Fibroblast of lung (primary cell): ENCODE results near the gene FMR1NB. TPM values are rescaled to one million over a fixed set of nuclear protein-coding genes. Genes with fewer than 3 reads are reported as not detected.

Experiments used
- DNase-seq, 2 donors: peaks; one replicate each; pipeline versions ENCODE4 v3.0.0 to v3.0.0-alpha.2; 2010; ENCODE audit warnings: low read depth in 2 of 2
- H2AFZ ChIP-seq: 2 replicates; pipeline ENCODE4 v1.5.1; 2012; ENCODE audit warnings: low read length, control low read depth, inconsistent platforms
- H3K27ac ChIP-seq: 2 replicates; pipeline ENCODE4 v1.5.1; 2011; ENCODE audit warnings: low read length, control low read depth; ENCODE audit not compliant: insufficient read depth
- H3K27me3 ChIP-seq: 2 replicates; pipeline ENCODE4 v1.5.1; 2011; ENCODE audit warnings: mild to moderate bottlenecking, low read length; ENCODE audit not compliant: control insufficient read depth, insufficient read depth
- H3K36me3 ChIP-seq: 2 replicates; pipeline ENCODE4 v1.5.1; 2011; ENCODE audit warnings: low read length; ENCODE audit not compliant: control insufficient read depth, insufficient read depth
- H3K4me1 ChIP-seq: 2 replicates; pipeline ENCODE4 v1.5.1; 2011; ENCODE audit warnings: low read length; ENCODE audit not compliant: control insufficient read depth, insufficient read depth; ENCODE audit errors: extremely low read depth
- H3K4me2 ChIP-seq: 2 replicates; pipeline ENCODE4 v1.5.1; 2011; ENCODE audit warnings: low read length, control low read depth; ENCODE audit not compliant: insufficient read depth; ENCODE audit errors: extremely low read depth
- H3K4me3 ChIP-seq, 4 experiments: fragments of 200-600 bp in 1 of 4; sonication (generic) in 1 of 4; replicated peaks in 1 of 4; 2 replicates each; pipeline ENCODE4 v1.5.1; 2011 to 2016; ENCODE audit warnings: low read length in 4 of 4, low read depth in 3 of 4, mild to moderate bottlenecking in 3 of 4, control low read depth in 2 of 4, inconsistent platforms in 1 of 4, mixed read lengths in 1 of 4; ENCODE audit not compliant: insufficient read depth in 1 of 4; ENCODE audit errors: control extremely low read depth in 1 of 4
- H3K79me2 ChIP-seq: 2 replicates; pipeline ENCODE4 v1.5.1; 2012; ENCODE audit warnings: mild to moderate bottlenecking, low read length, inconsistent platforms; ENCODE audit not compliant: control insufficient read depth, insufficient read depth
- H3K9ac ChIP-seq: 2 replicates; pipeline ENCODE4 v1.5.1; 2011; ENCODE audit warnings: mild to moderate bottlenecking, low read length, control low read depth; ENCODE audit not compliant: insufficient read depth
- H3K9me3 ChIP-seq: 2 replicates; pipeline ENCODE4 v1.5.1; 2012; ENCODE audit warnings: low read depth, low read length; ENCODE audit not compliant: control insufficient read depth, insufficient read depth
- H4K20me1 ChIP-seq: 2 replicates; pipeline ENCODE4 v1.5.1; 2011; ENCODE audit warnings: low read length; ENCODE audit not compliant: control insufficient read depth, insufficient read depth; ENCODE audit errors: extremely low read depth
- CTCF ChIP-seq, 2 donors: IDR thresholded peaks in 1 of 2; conservative IDR thresholded peaks in 1 of 2; 1 replicate in 1 of 2; 2 replicates in 1 of 2; pipeline ENCODE4 v1.5.1; 2011 to 2012; ENCODE audit warnings: low read length in 2 of 2, control low read depth in 1 of 2, inconsistent platforms in 1 of 2, low read depth in 1 of 2, mild to moderate bottlenecking in 1 of 2
- EZH2 ChIP-seq: IDR thresholded peaks from 2 replicates; pipeline ENCODE4 v1.5.1; 2012; ENCODE audit warnings: low read length, control low read depth, mild to moderate bottlenecking; ENCODE audit errors: missing control alignments
- polyA plus RNA-seq, 2 donors: library from polyadenylated mRNA; depleted of rRNA in 1 of 2; stranded (reverse) in 1 of 2; unstranded in 1 of 2; fragments of >200 nt; gene quantifications; 2 replicates each; pipeline ENCODE4 v1.2.1, GENCODE V29; 2011 to 2012; ENCODE audit warnings: missing spikeins in 1 of 2
- total RNA-seq: library from RNA; depleted of rRNA; stranded (reverse); fragments of >200 nt; gene quantifications from 2 replicates; pipeline ENCODE4 v1.2.1, GENCODE V29; 2014

FMR1NB gene
- total and polyA plus RNA-seq, 2 donors (not counting 1 experiment from before 2014, with no cell fraction given), result not detected

- peak in 1 of 2 donors; percentile 55 for DNase-seq
- H2AFZ ChIP-seq, result no peak overlapping the region
- no peak overlapping the region for H3K4me3 ChIP-seq
- no peaks in the 10 kb centered on the region for H3K79me2 ChIP-seq
- no peak overlapping the region for H3K27ac ChIP-seq
- H4K20me1 ChIP-seq, result no peaks in the 10 kb centered on the region
- H3K9me3 ChIP-seq, result no peaks in the 10 kb centered on the region
- H3K36me3 ChIP-seq, result no peaks in the 10 kb centered on the region
- H3K4me2 ChIP-seq, result no peak overlapping the region
- H3K4me1 ChIP-seq, result no peaks in the 10 kb centered on the region
- TF ChIP-seq CTCF (conservative IDR thresholded peaks at IDR 0.05 in 1 of 2, IDR thresholded peaks at IDR 0.05 in 1 of 2; ENCODE audit: low read depth in 1 of 2, low read length in 2 of 2) (no peak), EZH2 (no peak)
- H3K27me3 ChIP-seq, result no peaks in the 10 kb centered on the region
- H3K9ac ChIP-seq, result no peak overlapping the region
Measured at GRCh38 chrX:147935156-147935758, 45.9 kb upstream of the FMR1NB start.

GRCh38 chrX:147945286-147945685, 35.9 kb upstream of the FMR1NB start:
- no peaks in the 10 kb centered on the region for H3K4me1 ChIP-seq
- no peaks in the 10 kb centered on the region for H3K36me3 ChIP-seq
- no peak for TF ChIP-seq EZH2
- TF ChIP-seq CTCF (conservative IDR thresholded peaks at IDR 0.05 in 1 of 2, IDR thresholded peaks at IDR 0.05 in 1 of 2; ENCODE audit: low read depth in 1 of 2, low read length in 2 of 2), result no peak
- H3K27me3 ChIP-seq, result no peaks in the 10 kb centered on the region
- H3K4me3 ChIP-seq, result no peak overlapping the region
- no peaks in the 10 kb centered on the region for H3K9me3 ChIP-seq
- no peak overlapping the region for H3K4me2 ChIP-seq
- no peak overlapping the region for H3K9ac ChIP-seq
- DNase-seq, result no peak
- no peak overlapping the region for H2AFZ ChIP-seq
- no peaks in the 10 kb centered on the region for H3K79me2 ChIP-seq
- H4K20me1 ChIP-seq, result no peaks in the 10 kb centered on the region
- no peak overlapping the region for H3K27ac ChIP-seq

GRCh38 chrX:147948531-147948930, 32.6 kb upstream of the FMR1NB start:
- H3K36me3 ChIP-seq, result no peaks in the 10 kb centered on the region
- H3K79me2 ChIP-seq, result no peaks in the 10 kb centered on the region
- no peaks in the 10 kb centered on the region for H3K27me3 ChIP-seq
- H3K9ac ChIP-seq, result no peak overlapping the region
- H3K4me1 ChIP-seq, result no peaks in the 10 kb centered on the region
- no peak overlapping the region for H3K4me2 ChIP-seq
- no peaks in the 10 kb centered on the region for H4K20me1 ChIP-seq
- TF ChIP-seq CTCF (conservative IDR thresholded peaks at IDR 0.05 in 1 of 2, IDR thresholded peaks at IDR 0.05 in 1 of 2; ENCODE audit: low read depth in 1 of 2, low read length in 2 of 2) (no peak), EZH2 (no peak)
- H2AFZ ChIP-seq, result no peak overlapping the region
- H3K27ac ChIP-seq, result no peak overlapping the region
- no peak overlapping the region for H3K4me3 ChIP-seq
- H3K9me3 ChIP-seq, result no peaks in the 10 kb centered on the region
- DNase-seq, result no peak
